Effector CD4-positive, alpha-beta T cell (primary cell): ENCODE measurements around the gene NEU1.
"Not testable (repeated sequence)": the region's sequence is repeated elsewhere in the genome, so short reads cannot be mapped to it uniquely, and the experiment has no call there.

Experiments
- DNase-seq: peaks from one replicate; pipeline ENCODE4 v3.0.0-alpha.2; 2020

NEU1 gene

DNA sequence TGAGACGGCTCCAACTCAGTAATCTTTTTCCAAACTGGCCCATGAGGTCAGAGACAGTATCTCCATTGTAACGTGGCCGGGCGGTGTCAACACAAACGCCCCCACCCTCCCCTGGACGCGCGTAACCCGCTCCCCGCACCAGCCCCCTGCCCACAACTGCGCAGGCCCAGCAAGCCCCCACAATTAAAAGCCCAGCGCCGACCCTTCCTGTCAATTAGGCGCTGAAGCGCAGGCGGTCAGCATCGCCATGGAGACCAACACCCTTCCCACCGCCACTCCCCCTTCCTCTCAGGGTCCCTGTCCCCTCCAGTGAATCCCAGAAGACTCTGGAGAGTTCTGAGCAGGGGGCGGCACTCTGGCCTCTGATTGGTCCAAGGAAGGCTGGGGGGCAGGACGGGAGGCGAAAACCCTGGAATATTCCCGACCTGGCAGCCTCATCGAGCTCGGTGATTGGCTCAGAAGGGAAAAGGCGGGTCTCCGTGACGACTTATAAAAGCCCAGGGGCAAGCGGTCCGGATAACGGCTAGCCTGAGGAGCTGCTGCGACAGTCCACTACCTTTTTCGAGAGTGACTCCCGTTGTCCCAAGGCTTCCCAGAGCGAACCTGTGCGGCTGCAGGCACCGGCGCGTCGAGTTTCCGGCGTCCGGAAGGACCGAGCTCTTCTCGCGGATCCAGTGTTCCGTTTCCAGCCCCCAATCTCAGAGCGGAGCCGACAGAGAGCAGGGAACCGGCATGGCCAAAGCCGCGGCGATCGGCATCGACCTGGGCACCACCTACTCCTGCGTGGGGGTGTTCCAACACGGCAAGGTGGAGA is 47.4 kb downstream of the NEU1 start, which contains the start of the genes HSPA1A and HSPA1L:
Gene HSPA1A (plus strand): TSS at position 519 of the 814 bp plus-strand sequence. CDS start 214 bp downstream, at position 733.
Gene HSPA1L (minus strand): TSS at position 259 of the 814 bp plus-strand sequence. CDS start 3,311 bp downstream, outside the sequence.
- peak; percentile 39 for DNase-seq

GRCh38 chr6:31814677-31815024 is 48.0 kb downstream of the NEU1 start:
- peak; percentile 56 for DNase-seq

GRCh38 chr6:31813465-31813849 is 49.2 kb downstream of the NEU1 start:
- no peak for DNase-seq

GRCh38 chr6:31811645-31812044 is 51.0 kb downstream of the NEU1 start:
- DNase-seq: no peak

- not testable (repeated sequence) for DNase-seq
These were observed 54.0 kb downstream of the NEU1 start for GRCh38 chr6:31808599-31808998.
